ENCODE data around the gene AOAH.

The AOAH gene

GRCh38 chr7:36565792-36566356, 158.4 kb downstream of the AOAH start:
- no peaks in the 10 kb centered on the region for H3K36me3 ChIP-seq (ENCODE audit: control insufficient read depth, low read length)
- H3K27me3 ChIP-seq (ENCODE audit: control insufficient read depth, low read length): peaks cover 13% of the 10 kb centered on the region; the same call in 1 of the 2 replicates
- TF ChIP-seq CTCF (IDR thresholded peaks at IDR 0.05; ENCODE audit: low read depth, low read length, poor library complexity, severe bottlenecking) (no peak), EZH2phosphoT487 (IDR thresholded peaks at IDR 0.05; ENCODE audit: borderline replicate concordance, low read length) (no peak)
- H3K4me2 ChIP-seq (ENCODE audit: low read length): no peak overlapping the region
- no peaks in the 10 kb centered on the region for H3K9me3 ChIP-seq (ENCODE audit: control insufficient read depth, insufficient read depth, low read length)
- no peaks in the 10 kb centered on the region for H3K79me2 ChIP-seq (ENCODE audit: control insufficient read depth, low read length)
- H3K27ac ChIP-seq (ENCODE audit: low read depth, low read length): no peak overlapping the region
- H3K4me3 ChIP-seq (ENCODE audit: low read length): no peak overlapping the region
- H3F3A ChIP-seq (ENCODE audit: control insufficient read depth, insufficient read depth): no peaks in the 10 kb centered on the region
- H4K20me1 ChIP-seq (ENCODE audit: control insufficient read depth, insufficient read depth, low read depth, low read length): no peaks in the 10 kb centered on the region
- no peaks in the 10 kb centered on the region for H3K4me1 ChIP-seq (ENCODE audit: control insufficient read depth, low read length)
- H3K9me2 ChIP-seq (replicated peaks; ENCODE audit: control insufficient read depth, low read length): no peaks in the 10 kb centered on the region

GRCh38 chr7:36564489-36564888, 159.8 kb downstream of the AOAH start:
- Histone ChIP-seq H3K4me3 (ENCODE audit: low read length) (no peak overlapping the region), H3K4me2 (ENCODE audit: low read length) (no peak overlapping the region), H3K36me3 (ENCODE audit: control insufficient read depth, low read length) (no peaks in the 10 kb centered on the region)

DNA sequence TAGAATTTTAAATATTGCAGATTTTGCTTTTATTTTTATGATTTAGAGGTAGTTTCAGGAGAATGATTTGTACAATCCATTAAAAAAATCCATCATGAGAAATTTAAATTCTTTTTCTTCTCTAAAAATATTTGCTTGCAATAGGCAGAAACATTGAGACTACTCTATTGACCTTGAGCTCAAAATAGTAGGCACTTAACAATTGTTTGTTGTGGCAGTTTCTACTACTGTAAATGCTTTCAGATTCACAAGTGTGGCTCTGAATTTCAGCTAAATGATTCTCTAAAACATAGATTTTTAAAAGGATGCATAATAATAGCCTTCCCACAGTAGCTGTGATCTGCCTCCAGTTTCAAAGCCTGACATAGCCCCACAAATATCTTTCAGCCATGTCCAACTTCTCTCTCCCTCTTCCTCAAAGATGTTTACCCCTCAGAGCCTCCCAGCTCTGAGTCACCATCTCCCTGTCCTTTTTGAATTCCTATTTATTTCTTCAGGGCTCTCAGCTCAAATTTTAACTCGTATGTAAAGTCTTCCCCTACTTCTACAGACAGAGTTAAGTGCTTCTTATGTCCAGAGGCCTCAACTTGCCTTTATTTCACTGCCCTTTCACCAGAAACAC, 160.5 kb downstream of the AOAH start:
- Histone ChIP-seq H3K27ac (ENCODE audit: low read depth, low read length) (no peak overlapping the region), H3K4me1 (ENCODE audit: control insufficient read depth, low read length) (no peaks in the 10 kb centered on the region), H3K4me3 (ENCODE audit: low read length) (no peak overlapping the region), H3K9me3 (ENCODE audit: control insufficient read depth, insufficient read depth, low read length) (no peaks in the 10 kb centered on the region), H3K4me2 (ENCODE audit: low read length) (no peak overlapping the region), H4K20me1 (ENCODE audit: control insufficient read depth, insufficient read depth, low read depth, low read length) (no peaks in the 10 kb centered on the region), H3K27me3 (ENCODE audit: control insufficient read depth, low read length) (peaks cover 13% of the 10 kb centered on the region; the same call in 1 of the 2 replicates), H3K79me2 (ENCODE audit: control insufficient read depth, low read length) (no peaks in the 10 kb centered on the region), H3K36me3 (ENCODE audit: control insufficient read depth, low read length) (no peaks in the 10 kb centered on the region), H3F3A (ENCODE audit: control insufficient read depth, insufficient read depth) (no peaks in the 10 kb centered on the region), H3K9me2 (replicated peaks; ENCODE audit: control insufficient read depth, low read length) (no peaks in the 10 kb centered on the region)
- no peak for TF ChIP-seq CTCF (IDR thresholded peaks at IDR 0.05; ENCODE audit: low read depth, low read length, poor library complexity, severe bottlenecking)
- no peak for TF ChIP-seq EZH2phosphoT487 (IDR thresholded peaks at IDR 0.05; ENCODE audit: borderline replicate concordance, low read length)

More at GRCh38 chr7:36564489-36564888, 159.8 kb downstream of the AOAH start:
- H3K27ac ChIP-seq (ENCODE audit: low read depth, low read length): no peak overlapping the region
- no peaks in the 10 kb centered on the region for H3K9me3 ChIP-seq (ENCODE audit: control insufficient read depth, insufficient read depth, low read length)
- no peaks in the 10 kb centered on the region for H3K79me2 ChIP-seq (ENCODE audit: control insufficient read depth, low read length)
- no peaks in the 10 kb centered on the region for H3K4me1 ChIP-seq (ENCODE audit: control insufficient read depth, low read length)
- H4K20me1 ChIP-seq (ENCODE audit: control insufficient read depth, insufficient read depth, low read depth, low read length): no peaks in the 10 kb centered on the region
- no peaks in the 10 kb centered on the region for H3K9me2 ChIP-seq (replicated peaks; ENCODE audit: control insufficient read depth, low read length)
- peaks cover 13% of the 10 kb centered on the region; the same call in 1 of the 2 replicates for H3K27me3 ChIP-seq (ENCODE audit: control insufficient read depth, low read length)
- TF ChIP-seq EZH2phosphoT487 (IDR thresholded peaks at IDR 0.05; ENCODE audit: borderline replicate concordance, low read length) (no peak), CTCF (IDR thresholded peaks at IDR 0.05; ENCODE audit: low read depth, low read length, poor library complexity, severe bottlenecking) (no peak)
- H3F3A ChIP-seq (ENCODE audit: control insufficient read depth, insufficient read depth): no peaks in the 10 kb centered on the region

Measured in DOHH2 (cell line).